ENCODE data around the gene MACROD1.

The MACROD1 gene, protein sequence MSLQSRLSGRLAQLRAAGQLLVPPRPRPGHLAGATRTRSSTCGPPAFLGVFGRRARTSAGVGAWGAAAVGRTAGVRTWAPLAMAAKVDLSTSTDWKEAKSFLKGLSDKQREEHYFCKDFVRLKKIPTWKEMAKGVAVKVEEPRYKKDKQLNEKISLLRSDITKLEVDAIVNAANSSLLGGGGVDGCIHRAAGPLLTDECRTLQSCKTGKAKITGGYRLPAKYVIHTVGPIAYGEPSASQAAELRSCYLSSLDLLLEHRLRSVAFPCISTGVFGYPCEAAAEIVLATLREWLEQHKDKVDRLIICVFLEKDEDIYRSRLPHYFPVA

DNA sequence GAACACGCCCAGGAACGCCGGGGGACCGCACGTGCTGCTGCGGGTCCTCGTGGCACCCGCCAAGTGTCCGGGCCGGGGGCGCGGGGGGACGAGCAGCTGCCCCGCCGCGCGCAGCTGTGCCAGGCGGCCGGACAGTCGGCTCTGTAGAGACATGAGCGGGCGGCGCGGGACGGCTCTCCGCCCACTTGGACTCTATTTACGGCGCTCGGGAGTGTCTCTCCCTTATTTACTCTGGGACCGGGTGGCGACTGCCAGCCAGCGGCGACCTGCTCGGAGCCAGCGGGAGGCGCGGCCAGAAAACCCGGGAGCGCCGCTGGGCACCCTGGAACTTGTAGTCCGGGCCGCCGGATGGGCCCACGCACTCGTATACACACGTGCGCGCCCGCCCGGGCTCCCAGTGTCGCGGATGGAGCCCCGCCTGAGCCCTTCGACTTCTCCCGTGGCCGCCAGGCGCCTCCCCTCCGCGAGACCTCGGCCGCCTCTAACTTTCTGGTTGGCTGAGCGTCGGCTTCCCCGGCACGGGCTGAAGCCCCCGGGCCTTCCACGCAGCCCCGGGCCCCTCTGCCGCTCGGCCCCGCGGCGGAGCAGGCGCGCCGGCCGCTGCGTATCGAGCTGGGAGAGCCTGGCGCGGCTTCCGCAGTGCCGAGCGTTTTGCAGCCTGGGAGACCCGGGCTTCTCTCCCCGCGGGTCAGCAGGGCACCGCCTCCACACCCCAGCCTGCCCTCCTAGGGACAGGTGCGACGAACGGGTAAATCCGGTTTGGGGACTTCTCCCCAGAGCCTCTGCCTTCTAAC, at the start of gene MACROD1:
Gene MACROD1, minus strand, starts transcription at position 272 of the 794 bp plus-strand sequence. Its CDS starts 119 bp downstream, at position 153.
- H3K36me3 ChIP-seq (ENCODE audit: control insufficient read depth, insufficient read depth, low read length), result no peaks in the 10 kb centered on the region
- H3K79me2 ChIP-seq, result no peaks in the 10 kb centered on the region
- H3K9ac ChIP-seq, result no peak within 1 kb of the TSS
- peak within 1 kb of the TSS; percentile 93 for H2AFZ ChIP-seq
- no peaks in the 10 kb centered on the region for H3K27me3 ChIP-seq (ENCODE audit: control insufficient read depth, insufficient read depth, low read length)
- no peaks in the 10 kb centered on the region for H3K4me1 ChIP-seq
- TF ChIP-seq, protein P1, sequence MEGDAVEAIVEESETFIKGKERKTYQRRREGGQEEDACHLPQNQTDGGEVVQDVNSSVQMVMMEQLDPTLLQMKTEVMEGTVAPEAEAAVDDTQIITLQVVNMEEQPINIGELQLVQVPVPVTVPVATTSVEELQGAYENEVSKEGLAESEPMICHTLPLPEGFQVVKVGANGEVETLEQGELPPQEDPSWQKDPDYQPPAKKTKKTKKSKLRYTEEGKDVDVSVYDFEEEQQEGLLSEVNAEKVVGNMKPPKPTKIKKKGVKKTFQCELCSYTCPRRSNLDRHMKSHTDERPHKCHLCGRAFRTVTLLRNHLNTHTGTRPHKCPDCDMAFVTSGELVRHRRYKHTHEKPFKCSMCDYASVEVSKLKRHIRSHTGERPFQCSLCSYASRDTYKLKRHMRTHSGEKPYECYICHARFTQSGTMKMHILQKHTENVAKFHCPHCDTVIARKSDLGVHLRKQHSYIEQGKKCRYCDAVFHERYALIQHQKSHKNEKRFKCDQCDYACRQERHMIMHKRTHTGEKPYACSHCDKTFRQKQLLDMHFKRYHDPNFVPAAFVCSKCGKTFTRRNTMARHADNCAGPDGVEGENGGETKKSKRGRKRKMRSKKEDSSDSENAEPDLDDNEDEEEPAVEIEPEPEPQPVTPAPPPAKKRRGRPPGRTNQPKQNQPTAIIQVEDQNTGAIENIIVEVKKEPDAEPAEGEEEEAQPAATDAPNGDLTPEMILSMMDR (IDR thresholded peaks at IDR 0.05), result no peak
- peak within 1 kb of the TSS; percentile 64 for H3K4me2 ChIP-seq (ENCODE audit: low read length)
- H3K4me3 ChIP-seq (ENCODE audit: low read depth, low read length), result peak within 1 kb of the TSS; percentile 39
- H3K9me3 ChIP-seq (ENCODE audit: control insufficient read depth, low read length), result no peaks in the 10 kb centered on the region
- H3K27ac ChIP-seq, result peak within 1 kb of the TSS; percentile 5

DNA sequence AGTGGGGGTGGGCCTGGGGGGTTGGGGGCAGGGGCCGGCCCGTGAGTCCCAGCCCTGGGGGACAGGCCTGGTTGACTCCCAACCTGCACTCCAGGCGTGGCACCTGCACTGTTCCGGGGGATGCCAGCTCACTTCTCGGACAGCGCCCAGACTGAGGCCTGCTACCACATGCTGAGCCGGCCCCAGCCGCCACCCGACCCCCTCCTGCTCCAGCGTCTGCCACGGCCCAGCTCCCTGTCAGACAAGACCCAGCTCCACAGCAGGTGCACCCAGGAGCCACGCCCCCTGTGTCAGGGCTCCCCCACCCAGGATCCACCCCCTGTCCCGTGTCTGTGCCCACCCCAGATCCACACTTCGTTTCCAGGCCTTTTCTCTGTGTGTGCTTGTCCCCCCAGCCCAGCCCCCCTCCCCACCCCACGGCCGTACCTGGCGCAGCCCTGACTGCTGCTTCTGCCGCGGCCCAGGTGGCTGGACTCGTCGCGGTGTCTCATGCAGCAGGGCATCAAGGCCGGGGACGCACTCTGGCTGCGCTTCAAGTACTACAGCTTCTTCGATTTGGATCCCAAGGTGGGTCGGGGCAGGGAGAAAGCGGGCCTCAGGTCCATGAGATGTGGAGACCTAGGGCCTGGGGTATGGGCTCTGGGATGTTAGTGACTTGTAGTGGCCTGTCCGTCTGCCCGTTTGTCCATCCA, 45.4 kb upstream of the MACROD1 start:
- H3K9ac ChIP-seq, result no peak overlapping the region
- no peaks in the 10 kb centered on the region for H3K9me3 ChIP-seq (ENCODE audit: control insufficient read depth, low read length)
- no peak overlapping the region for H3K4me3 ChIP-seq (ENCODE audit: low read depth, low read length)
- TF ChIP-seq, protein P1 (IDR thresholded peaks at IDR 0.05), result no peak
- H3K79me2 ChIP-seq, result no peaks in the 10 kb centered on the region
- H3K4me2 ChIP-seq (ENCODE audit: low read length), result no peak overlapping the region
- H3K27me3 ChIP-seq (ENCODE audit: control insufficient read depth, insufficient read depth, low read length), result no peaks in the 10 kb centered on the region
- H3K36me3 ChIP-seq (ENCODE audit: control insufficient read depth, insufficient read depth, low read length), result no peaks in the 10 kb centered on the region
- no peaks in the 10 kb centered on the region for H3K4me1 ChIP-seq
- H2AFZ ChIP-seq, result no peak overlapping the region
- no peak overlapping the region for H3K27ac ChIP-seq

DNA sequence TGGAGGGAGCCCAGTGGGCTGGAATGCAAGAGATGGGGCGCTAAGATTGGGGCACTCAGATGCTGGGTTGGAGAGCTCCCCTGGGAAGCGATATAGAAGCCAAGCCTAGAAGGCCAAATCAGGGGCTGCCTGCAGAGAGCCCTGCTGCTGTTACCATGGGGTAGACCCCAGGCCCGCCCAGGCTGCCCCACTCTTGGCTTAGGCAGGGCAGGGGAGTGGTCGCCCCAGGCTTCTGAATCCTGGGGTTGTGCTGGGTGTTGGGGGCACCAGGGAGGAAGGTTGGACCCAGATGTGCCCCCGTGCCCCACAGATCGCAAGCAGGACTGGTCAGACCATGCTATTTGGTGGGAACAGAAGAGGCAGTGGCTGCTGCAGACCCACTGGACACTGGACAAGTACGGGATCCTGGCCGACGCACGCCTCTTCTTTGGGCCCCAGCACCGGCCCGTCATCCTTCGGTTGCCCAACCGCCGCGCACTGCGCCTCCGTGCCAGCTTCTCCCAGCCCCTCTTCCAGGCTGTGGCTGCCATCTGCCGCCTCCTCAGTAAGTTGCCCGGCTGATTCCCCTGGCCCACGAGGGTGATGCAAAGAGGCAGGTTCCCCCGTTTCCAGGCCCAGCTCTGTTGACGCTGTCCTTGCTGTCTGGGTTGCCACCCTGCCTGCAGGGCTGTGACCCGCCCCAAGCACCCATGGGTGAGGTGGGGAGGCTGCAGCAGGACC, 44.5 kb upstream of the MACROD1 start:
- Histone ChIP-seq H3K79me2 (no peaks in the 10 kb centered on the region), H3K4me3 (ENCODE audit: low read depth, low read length) (no peak overlapping the region), H3K27ac (no peak overlapping the region), H2AFZ (no peak overlapping the region), H3K9me3 (ENCODE audit: control insufficient read depth, low read length) (no peaks in the 10 kb centered on the region), H3K36me3 (ENCODE audit: control insufficient read depth, insufficient read depth, low read length) (no peaks in the 10 kb centered on the region), H3K27me3 (ENCODE audit: control insufficient read depth, insufficient read depth, low read length) (no peaks in the 10 kb centered on the region), H3K4me2 (ENCODE audit: low read length) (no peak overlapping the region), H3K9ac (no peak overlapping the region), H3K4me1 (no peaks in the 10 kb centered on the region)
- TF ChIP-seq, protein P1 (IDR thresholded peaks at IDR 0.05), result no peak

DNA sequence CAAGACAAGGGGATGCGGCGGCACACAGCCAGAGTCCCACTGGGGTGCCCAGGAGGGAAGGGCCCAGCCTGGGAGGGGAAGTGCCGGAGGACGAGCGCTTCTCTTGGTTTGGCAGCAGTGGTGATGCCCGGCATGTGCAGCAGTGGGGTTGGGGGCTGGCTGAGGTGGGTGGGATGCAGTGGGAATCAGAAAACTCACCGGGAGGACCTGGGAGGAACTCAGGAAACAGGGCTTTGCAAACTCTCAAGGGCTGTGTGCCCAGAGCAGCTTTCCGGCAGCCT, 43.6 kb upstream of the MACROD1 start:
- no peaks in the 10 kb centered on the region for H3K27me3 ChIP-seq (ENCODE audit: control insufficient read depth, insufficient read depth, low read length)
- TF ChIP-seq, protein P1 (IDR thresholded peaks at IDR 0.05), result no peak
- H3K27ac ChIP-seq, result no peak overlapping the region
- no peak overlapping the region for H3K4me2 ChIP-seq (ENCODE audit: low read length)
- no peak overlapping the region for H3K9ac ChIP-seq
- peaks cover 2% of the 10 kb centered on the region for H3K4me1 ChIP-seq
- H3K79me2 ChIP-seq, result no peaks in the 10 kb centered on the region
- no peak overlapping the region for H3K4me3 ChIP-seq (ENCODE audit: low read depth, low read length)
- H3K9me3 ChIP-seq (ENCODE audit: control insufficient read depth, low read length), result no peaks in the 10 kb centered on the region
- H2AFZ ChIP-seq, result no peak overlapping the region
- no peaks in the 10 kb centered on the region for H3K36me3 ChIP-seq (ENCODE audit: control insufficient read depth, insufficient read depth, low read length)
